ENCODE data around the gene GNB4. TPM values are rescaled to one million over a fixed set of nuclear protein-coding genes. Genes with fewer than 3 reads are reported as not detected.
A peak's percentile ranks its signal among the peaks of the same experiment; 100 is the strongest.

GNB4 gene
- polyA plus RNA-seq, 1 donor from 2014 or later, result 42.8 TPM

GRCh38 chr3:179347345-179348194 lies 103.7 kb downstream of the GNB4 start, which contains the start of gene MFN1:
Gene MFN1 (plus strand): TSS chr3:179347709. CDS start chr3:179348852, 1,143 bp downstream.
- Histone ChIP-seq H4K20me1 (ENCODE audit: insufficient read depth) (no peaks in the 10 kb centered on the region), H3K9me3 (ENCODE audit: low read length) (no peaks in the 10 kb centered on the region), H3K36me3 (ENCODE audit: insufficient read depth, low read length) (no peaks in the 10 kb centered on the region), H2AFZ (ENCODE audit: low read depth, low read length) (peak within 1 kb of the TSS; percentile 58), H3F3A (ENCODE audit: insufficient read depth, low read length, poor library complexity, severe bottlenecking) (no peaks in the 10 kb centered on the region), H3K27ac (ENCODE audit: low read length) (peak within 1 kb of the TSS; percentile 54), H3K9ac (ENCODE audit: low read length) (peak within 1 kb of the TSS; percentile 67), H3K4me3 (ENCODE audit: low read length) (peak within 1 kb of the TSS; percentile 91), H3K4me2 (ENCODE audit: low read length) (peak within 1 kb of the TSS; percentile 38), H3K79me2 (replicated peaks; ENCODE audit: insufficient read depth, low read length) (peaks cover 9% of the 10 kb centered on the region), H3K27me3 (ENCODE audit: insufficient read depth, low read depth, low read length) (no peaks in the 10 kb centered on the region), H3K9me2 (ENCODE audit: insufficient read depth, low read length) (no peaks in the 10 kb centered on the region)
- TF ChIP-seq REST (IDR thresholded peaks at IDR 0.05; ENCODE audit: borderline replicate concordance), result peak; percentile 56
- peak; percentile 82 for TF ChIP-seq MXI1 (conservative IDR thresholded peaks at IDR 0.05; ENCODE audit: poor library complexity, severe bottlenecking)
- TF ChIP-seq TAF1 (IDR thresholded peaks at IDR 0.05; ENCODE audit: low read depth), result peak; percentile 62
- TF ChIP-seq CTCF (IDR thresholded peaks at IDR 0.05; ENCODE audit: poor library complexity, severe bottlenecking), result no peak
- TF ChIP-seq EZH2 (IDR thresholded peaks at IDR 0.05; ENCODE audit: borderline replicate concordance, insufficient read depth, low read length, poor library complexity, severe bottlenecking), result no peak
- TF ChIP-seq SMC3 (conservative IDR thresholded peaks at IDR 0.05; ENCODE audit: poor library complexity), result no peak
- peak; percentile 40 for TF ChIP-seq RAD21 (conservative IDR thresholded peaks at IDR 0.05)
- peak; percentile 74 for TF ChIP-seq POLR2AphosphoS5 (IDR thresholded peaks at IDR 0.05)
- TF ChIP-seq EP300 (conservative IDR thresholded peaks at IDR 0.05; ENCODE audit: poor library complexity, severe bottlenecking), result no peak

Small RNAs within 50 kb of the gene (small RNA-seq; reads per million reads assigned to genes)
- gene AC007620.1, result 0 reads per million in 3 experiments

Other genes starting within 250 kb of the GNB4 start
- 0.16 TPM in 1 of 2 replicates, not detected in the other for gene KCNMB3, start 200.4 kb downstream of the GNB4 start, polyA plus RNA-seq
- 96.9 and 100 TPM in 2 replicates for gene ZNF639, start 128.4 kb downstream of the GNB4 start, polyA plus RNA-seq
- gene MFN1, start 103.8 kb downstream of the GNB4 start, polyA plus RNA-seq, result 64.3 and 78.8 TPM in 2 replicates
- 120 and 137 TPM in 2 replicates for gene ACTL6A, start 111.5 kb upstream of the GNB4 start, polyA plus RNA-seq
- gene MRPL47, start 153.2 kb upstream of the GNB4 start, polyA plus RNA-seq, result 80.6 and 91.1 TPM in 2 replicates
- gene NDUFB5, start 153.3 kb upstream of the GNB4 start, polyA plus RNA-seq, result 272 and 275 TPM in 2 replicates
- gene USP13, start 201.6 kb upstream of the GNB4 start, polyA plus RNA-seq, result 3.5 and 3.8 TPM in 2 replicates